Activated T-helper 9 cell treated with anti-CD3 and anti-CD28 coated beads, Interleukin-2, amount 50 U/mL, for 16 hours (primary cell): ENCODE measurements around the gene MYO15A.

ENCODE experiments used
- DNase-seq: peaks from one replicate; pipeline ENCODE4 v3.0.0-alpha.2; 2020; ENCODE audit warnings: low read depth

Gene MYO15A

GRCh38 chr17:18224053-18224386, 115.5 kb downstream of the MYO15A start:
- no peak for DNase-seq

GRCh38 chr17:18224387-18225120, 116.0 kb downstream of the MYO15A start:
- no peak for DNase-seq

- peak; percentile 95 for DNase-seq
Observed at GRCh38 chr17:18225121-18225641, 116.6 kb downstream of the MYO15A start, which contains the start of gene LLGL1. Gene LLGL1 (plus strand): TSS chr17:18225635. CDS start chr17:18225683, 48 bp downstream.

DNA sequence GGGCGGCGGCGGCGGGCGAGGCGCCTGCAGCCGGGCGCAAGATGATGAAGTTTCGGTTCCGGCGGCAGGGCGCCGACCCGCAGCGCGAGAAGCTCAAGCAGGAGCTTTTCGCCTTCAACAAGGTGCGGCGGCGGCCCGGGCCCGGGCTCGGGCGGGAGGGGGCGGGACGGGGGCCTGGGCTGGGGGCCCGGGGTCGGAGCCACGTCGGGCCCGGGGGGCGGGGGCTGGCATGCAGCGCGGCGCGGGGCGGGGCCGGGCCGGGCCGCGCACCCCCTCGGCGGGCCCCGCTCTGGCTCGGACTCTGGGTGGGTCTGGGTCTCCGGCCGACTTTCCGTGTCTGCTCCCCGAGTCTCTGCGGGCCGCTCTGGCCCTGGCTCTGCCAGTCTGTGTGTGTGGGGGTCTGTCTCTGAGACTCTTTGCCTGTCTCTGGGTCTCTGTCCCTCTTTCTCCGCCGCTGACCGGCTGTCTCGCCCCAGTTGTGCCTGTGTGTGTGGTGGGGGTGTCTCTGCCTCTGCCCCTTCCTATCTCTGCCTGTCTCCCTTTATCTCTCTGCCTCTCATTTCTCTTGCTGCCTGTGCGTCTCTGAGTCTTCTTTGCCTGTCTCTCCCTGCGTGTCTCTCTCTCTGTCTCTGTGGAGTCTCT, 117.2 kb downstream of the MYO15A start:
- DNase-seq = no peak

DNA sequence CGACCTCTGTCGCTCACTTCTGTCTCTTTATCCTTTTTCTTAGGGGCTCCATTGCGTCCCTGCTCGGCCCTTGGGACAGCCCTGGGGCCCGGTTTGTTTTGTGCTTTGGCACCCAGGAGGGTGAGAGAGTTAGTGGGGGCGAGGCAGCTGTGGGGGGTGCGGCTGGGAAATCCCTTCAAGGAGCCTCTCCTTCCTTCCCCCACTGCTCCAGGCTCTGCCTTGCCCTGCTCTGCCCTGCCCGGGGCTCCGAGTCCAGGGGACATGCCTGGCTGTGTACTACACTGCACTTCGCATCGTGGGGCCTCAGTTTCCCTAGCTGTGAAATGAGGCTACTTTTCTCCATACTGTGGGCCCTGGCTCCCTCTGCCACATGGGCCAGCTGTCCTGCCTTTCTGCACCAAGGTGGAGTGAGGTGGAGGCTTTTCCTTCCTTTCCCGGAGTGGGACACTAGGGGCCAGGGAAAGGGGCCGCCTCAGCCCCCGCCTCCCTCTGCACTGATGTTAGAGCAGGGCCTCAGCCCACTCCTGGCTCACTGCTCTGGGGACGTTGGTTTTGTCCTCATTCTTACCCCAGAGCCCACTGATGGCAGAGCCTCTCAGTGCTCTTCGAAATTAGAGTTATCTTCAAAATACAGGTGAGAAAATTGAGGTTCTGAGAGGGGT, 117.9 kb downstream of the MYO15A start:
- DNase-seq = no peak

- no peak for DNase-seq
Observed at GRCh38 chr17:18227635-18228034, 119.1 kb downstream of the MYO15A start.

- no peak for DNase-seq
Observed at GRCh38 chr17:18228176-18228682, 119.7 kb downstream of the MYO15A start.

DNA sequence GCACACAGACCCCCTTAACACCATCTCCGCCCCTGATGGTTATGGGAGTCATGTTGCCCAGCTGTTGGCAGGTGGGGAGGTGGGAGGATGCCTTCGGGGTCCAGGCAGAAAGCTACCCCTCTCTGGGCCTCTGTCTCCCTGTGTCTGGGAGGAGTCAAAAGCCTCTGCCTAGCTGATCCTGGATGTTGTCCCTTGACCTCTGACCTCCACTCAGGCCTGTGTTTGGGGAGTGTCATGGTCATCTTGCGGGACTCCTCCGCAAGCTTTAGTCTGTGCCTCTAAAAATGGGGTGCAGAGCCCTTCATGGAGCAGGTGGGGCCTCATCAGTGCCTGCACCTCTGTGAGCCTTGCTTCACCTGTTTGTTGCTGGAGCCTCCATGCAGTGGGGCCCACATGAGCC, 120.7 kb downstream of the MYO15A start:
- DNase-seq = no peak
